OCI-LY1 (cell line): ENCODE results near the gene TRPC5OS.

Experiments used
- H2AFZ ChIP-seq: fragments of 200-600 bp; sonication (generic), shearing (Covaris generic); 2 replicates; pipeline ENCODE4 v1.6.0; 2014; ENCODE audit warnings: antibody characterized with exemption, mild to moderate bottlenecking, low read length
- H3F3A ChIP-seq: fragments of 200-600 bp; sonication (generic), shearing (Covaris generic); 2 replicates; pipeline ENCODE4 v1.6.0; 2014; ENCODE audit warnings: mild to moderate bottlenecking, antibody characterized with exemption, low read length, moderate library complexity; ENCODE audit not compliant: insufficient read depth
- H3K27ac ChIP-seq: fragments of 200-600 bp; sonication (generic); 2 replicates; pipeline ENCODE4 v1.5.1; 2014; ENCODE audit warnings: low read length, mixed run types, mild to moderate bottlenecking, low read depth; ENCODE audit not compliant: poor library complexity, severe bottlenecking
- H3K27me3 ChIP-seq: fragments of 200-600 bp; sonication (generic); 2 replicates; pipeline ENCODE4 v1.6.0; 2014; ENCODE audit warnings: antibody characterized with exemption, mild to moderate bottlenecking, low read length, moderate library complexity; ENCODE audit not compliant: insufficient read depth
- H3K36me3 ChIP-seq: fragments of 200-600 bp; sonication (generic); 2 replicates; pipeline ENCODE4 v1.6.1; 2014; ENCODE audit warnings: mild to moderate bottlenecking, antibody characterized with exemption, low read length, moderate library complexity, mixed read lengths; ENCODE audit not compliant: insufficient read depth
- H3K4me1 ChIP-seq: fragments of 200-600 bp; sonication (generic); 2 replicates; pipeline ENCODE4 v1.5.1; 2014; ENCODE audit warnings: mild to moderate bottlenecking, low read length, moderate library complexity; ENCODE audit not compliant: insufficient read depth, severe bottlenecking
- H3K4me2 ChIP-seq: fragments of 200-600 bp; sonication (generic), shearing (Covaris generic); 2 replicates; pipeline ENCODE4 v1.6.1; 2014; ENCODE audit warnings: low read length
- H3K4me3 ChIP-seq: fragments of 200-600 bp; sonication (generic); 2 replicates; pipeline ENCODE4 v1.5.1; 2014; ENCODE audit warnings: low read length, low read depth, mild to moderate bottlenecking, mixed read lengths; ENCODE audit not compliant: poor library complexity, severe bottlenecking
- H3K79me2 ChIP-seq: fragments of 200-600 bp; shearing (Covaris generic); 2 replicates; pipeline ENCODE4 v1.6.1; 2016; ENCODE audit warnings: mixed run types, low read length, mixed read lengths; ENCODE audit not compliant: insufficient read depth
- H3K9ac ChIP-seq: fragments of 200-600 bp; sonication (generic), shearing (Covaris generic); 2 replicates; pipeline ENCODE4 v1.6.1; 2014; ENCODE audit warnings: mild to moderate bottlenecking, low read length, mixed read lengths
- H3K9me2 ChIP-seq: fragments of 200-600 bp; sonication (generic), shearing (Covaris generic); 2 replicates; pipeline ENCODE4 v1.6.1; 2014; ENCODE audit warnings: low read depth, mild to moderate bottlenecking, low read length, mixed read lengths
- H3K9me3 ChIP-seq: fragments of 200-600 bp; shearing (Covaris generic); 2 replicates; pipeline ENCODE4 v1.6.1; 2014; ENCODE audit warnings: low read length, mixed read lengths
- H4K20me1 ChIP-seq: fragments of 200-600 bp; sonication (generic), shearing (Covaris generic); 2 replicates; pipeline ENCODE4 v1.6.0; 2016; ENCODE audit warnings: mild to moderate bottlenecking, low read length; ENCODE audit not compliant: insufficient read depth
- CTCF ChIP-seq: fragments of 200-600 bp; sonication (generic), shearing (Covaris generic); IDR thresholded peaks from 2 replicates; pipeline ENCODE4 v1.5.1; 2017; ENCODE audit warnings: mild to moderate bottlenecking, antibody characterized with exemption, low read length, moderate library complexity, mixed read lengths
- EZH2 ChIP-seq: fragments of 200-600 bp; sonication (generic), shearing (Covaris generic); IDR thresholded peaks from 2 replicates; pipeline ENCODE4 v1.8.0; 2017; ENCODE audit warnings: borderline replicate concordance, mixed run types, mild to moderate bottlenecking, antibody characterized with exemption, low read length, moderate library complexity, mixed read lengths

TRPC5OS gene

GRCh38 chrX:111886678-111887077 lies 10.7 kb downstream of the TRPC5OS start:
- no peaks in the 10 kb centered on the region for H3K9me2 ChIP-seq
- no peak overlapping the region for H3K27ac ChIP-seq
- H3F3A ChIP-seq: no peaks in the 10 kb centered on the region
- H3K4me1 ChIP-seq: no peaks in the 10 kb centered on the region
- no peaks in the 10 kb centered on the region for H3K79me2 ChIP-seq
- no peak overlapping the region for H3K9ac ChIP-seq
- no peaks in the 10 kb centered on the region for H3K9me3 ChIP-seq
- H4K20me1 ChIP-seq: no peaks in the 10 kb centered on the region
- no peak for TF ChIP-seq EZH2
- no peak for TF ChIP-seq CTCF
- H3K36me3 ChIP-seq: no peaks in the 10 kb centered on the region
- H3K4me2 ChIP-seq: no peak overlapping the region
- H3K4me3 ChIP-seq: no peak overlapping the region
- no peaks in the 10 kb centered on the region for H3K27me3 ChIP-seq
- no peak overlapping the region for H2AFZ ChIP-seq

GRCh38 chrX:111888600-111888999 lies 12.6 kb downstream of the TRPC5OS start:
- TF ChIP-seq CTCF (no peak), EZH2 (no peak)
- H2AFZ ChIP-seq: no peak overlapping the region
- H3K9me3 ChIP-seq: no peaks in the 10 kb centered on the region
- no peak overlapping the region for H3K4me2 ChIP-seq
- no peak overlapping the region for H3K4me3 ChIP-seq
- H3K27me3 ChIP-seq: no peaks in the 10 kb centered on the region
- no peaks in the 10 kb centered on the region for H3K4me1 ChIP-seq
- H3K27ac ChIP-seq: no peak overlapping the region
- no peaks in the 10 kb centered on the region for H4K20me1 ChIP-seq
- H3K9ac ChIP-seq: no peak overlapping the region
- no peaks in the 10 kb centered on the region for H3K79me2 ChIP-seq
- H3K36me3 ChIP-seq: no peaks in the 10 kb centered on the region
- H3K9me2 ChIP-seq: no peaks in the 10 kb centered on the region
- no peaks in the 10 kb centered on the region for H3F3A ChIP-seq

- H3K27me3 ChIP-seq: no peaks in the 10 kb centered on the region
- H3K9me3 ChIP-seq: no peaks in the 10 kb centered on the region
- no peak overlapping the region for H3K9ac ChIP-seq
- H3K4me3 ChIP-seq: no peak overlapping the region
- no peaks in the 10 kb centered on the region for H3K9me2 ChIP-seq
- H3F3A ChIP-seq: no peaks in the 10 kb centered on the region
- H3K79me2 ChIP-seq: no peaks in the 10 kb centered on the region
- no peaks in the 10 kb centered on the region for H3K4me1 ChIP-seq
- H4K20me1 ChIP-seq: no peaks in the 10 kb centered on the region
- H3K36me3 ChIP-seq: no peaks in the 10 kb centered on the region
- TF ChIP-seq CTCF (no peak), EZH2 (no peak)
- no peak overlapping the region for H3K4me2 ChIP-seq
- H2AFZ ChIP-seq: no peak overlapping the region
- no peak overlapping the region for H3K27ac ChIP-seq
Observed at GRCh38 chrX:111892375-111892774, 16.4 kb downstream of the TRPC5OS start.
